ENCODE measurements around the gene BRI3.

- no peak for TF ChIP-seq SUZ12 (IDR thresholded peaks at IDR 0.05; ENCODE audit: extremely low read depth, insufficient read depth, insufficient read length)
- TF ChIP-seq ZNF274 (IDR thresholded peaks at IDR 0.05; ENCODE audit: low read depth, low read length), result no peak
Measured at GRCh38 chr7:98294798-98295382, 13.4 kb downstream of the BRI3 start.

Measured in NT2/D1 (cell line).